GM12878 (cell line): ENCODE results near the gene NLRP9. TPM values are rescaled to one million over a fixed set of nuclear protein-coding genes. Genes with fewer than 3 reads are reported as not detected.

Source experiments
- BACH1 ChIP-seq: fragments of 450-650 bp; IDR thresholded peaks from 2 replicates; pipeline ENCODE4 v1.6.1; 2017; ENCODE audit warnings: mild to moderate bottlenecking, borderline replicate concordance
- BMI1 ChIP-seq: fragments of 450-650 bp; IDR thresholded peaks from 2 replicates; pipeline ENCODE4 v1.6.1; 2016; ENCODE audit warnings: mild to moderate bottlenecking, moderate library complexity, borderline replicate concordance
- CHD2 ChIP-seq: IDR thresholded peaks from 2 replicates; pipeline ENCODE4 v1.6.1; 2011; ENCODE audit warnings: low read depth, low read length, improper control_type of control experiment, borderline replicate concordance
- EGR1 ChIP-seq, 2 experiments: IDR thresholded peaks; 1 replicate in 1 of 2; 2 replicates in 1 of 2; pipeline ENCODE4 v1.6.1; 2011 to 2012; ENCODE audit warnings: low read depth in 2 of 2, low read length in 2 of 2, borderline replicate concordance in 1 of 2, mild to moderate bottlenecking in 1 of 2, moderate library complexity in 1 of 2
- FOXK2 ChIP-seq: fragments of 450-650 bp; IDR thresholded peaks from 2 replicates; pipeline ENCODE4 v1.6.1; 2017; ENCODE audit warnings: mild to moderate bottlenecking, moderate library complexity
- GATAD2B ChIP-seq: fragments of 450-650 bp; conservative IDR thresholded peaks from 2 replicates; pipeline ENCODE4 v1.6.1; 2017; ENCODE audit warnings: low read depth, mild to moderate bottlenecking, moderate library complexity
- JUNB ChIP-seq: IDR thresholded peaks from 2 replicates; pipeline ENCODE4 v1.6.1; 2016; ENCODE audit warnings: antibody characterized with exemption, mild to moderate bottlenecking
- MXI1 ChIP-seq: fragments of 150-350 bp; IDR thresholded peaks from 2 replicates; pipeline ENCODE4 v1.6.1; 2011; ENCODE audit warnings: low read depth, mild to moderate bottlenecking, inconsistent platforms, low read length, improper control_type of control experiment
- NBN ChIP-seq: fragments of 450-650 bp; IDR thresholded peaks from 2 replicates; pipeline ENCODE4 v1.6.1; 2016
- NR2C1 ChIP-seq: fragments of 450-650 bp; IDR thresholded peaks from 2 replicates; pipeline ENCODE4 v1.6.1; 2017; ENCODE audit warnings: antibody characterized with exemption, mild to moderate bottlenecking, moderate library complexity
- PAX5 ChIP-seq: IDR thresholded peaks from 2 replicates; pipeline ENCODE4 v1.6.1; 2011; ENCODE audit warnings: low read depth, low read length, borderline replicate concordance
- POLR2AphosphoS2 ChIP-seq: IDR thresholded peaks from 2 replicates; pipeline ENCODE4 v1.6.1; 2011; ENCODE audit warnings: low read depth, mild to moderate bottlenecking, low read length, improper control_type of control experiment, moderate library complexity
- POU2F2 ChIP-seq: IDR thresholded peaks from 3 replicates; pipeline ENCODE4 v1.6.1; 2011; ENCODE audit warnings: low read depth, mild to moderate bottlenecking, low read length, borderline replicate concordance
- SIX5 ChIP-seq: IDR thresholded peaks from 2 replicates; pipeline ENCODE4 v1.6.1; 2011; ENCODE audit warnings: mild to moderate bottlenecking, low read depth, low read length, moderate library complexity; ENCODE audit not compliant: severe bottlenecking
- SMARCA5 ChIP-seq: fragments of 450-650 bp; IDR thresholded peaks from 2 replicates; pipeline ENCODE4 v1.6.1; 2017; ENCODE audit warnings: mild to moderate bottlenecking
- SPI1 ChIP-seq: IDR thresholded peaks from 2 replicates; pipeline ENCODE4 v1.6.1; 2011; ENCODE audit warnings: low read depth, mild to moderate bottlenecking, low read length, moderate library complexity, borderline replicate concordance; ENCODE audit not compliant: insufficient read depth
- WRNIP1 ChIP-seq: IDR thresholded peaks from 2 replicates; pipeline ENCODE4 v1.6.1; 2011; ENCODE audit warnings: low read depth, low read length, improper control_type of control experiment, borderline replicate concordance
- ZNF274 ChIP-seq: IDR thresholded peaks from one replicate; pipeline ENCODE4 v1.8.0; 2011; ENCODE audit not compliant: insufficient read length, insufficient read depth
- polyA plus RNA-seq, 11 experiments: library from polyadenylated mRNA; depleted of rRNA in 4 of 11; unstranded in 6 of 11; stranded (reverse) in 5 of 11; fragments of >200 nt; fragmentation: Nextera tagmentation in 4 of 11; fragmentation: Illumina TruSeq in 1 of 11; extraction: Ambion mirVana in 4 of 11; extraction: Trizol in 1 of 11; gene quantifications; 1 replicate in 1 of 11; 2 replicates in 10 of 11; pipeline versions ENCODE4 v1.2.1 to v1.2.3, GENCODE V29; 2011 to 2016; ENCODE audit warnings: inconsistent platforms in 2 of 11, missing spikeins in 2 of 11, low read depth in 1 of 11
- total RNA-seq, 4 experiments: library from RNA; depleted of rRNA in 3 of 4; stranded (reverse); fragments of >200 nt in 3 of 4; fragmentation: Illumina TruSeq in 1 of 4; extraction: Trizol in 1 of 4; gene quantifications; 2 replicates each; pipeline versions ENCODE4 v1.2.1 to v1.2.3, GENCODE V29; 2013 to 2021
- TF ChIP-seq, protein P1 (sequence below): fragments of 450-650 bp; IDR thresholded peaks from 2 replicates; pipeline ENCODE4 v1.6.1; 2017; ENCODE audit warnings: mild to moderate bottlenecking
- TF ChIP-seq, protein P2 (sequence below): fragments of 450-650 bp; formaldehyde crosslinking; IDR thresholded peaks from 2 replicates; pipeline ENCODE4 v1.4.0; 2022; ENCODE audit warnings: mild to moderate bottlenecking, moderate library complexity
- TF ChIP-seq, protein P3 (sequence below), 3 experiments: IDR thresholded peaks in 2 of 3; conservative IDR thresholded peaks in 1 of 3; 2 replicates each; pipeline ENCODE4 v1.5.1; 2011; ENCODE audit warnings: low read depth in 3 of 3, low read length in 3 of 3, mild to moderate bottlenecking in 3 of 3, control low read depth in 2 of 3, moderate library complexity in 2 of 3, inconsistent platforms in 1 of 3, mixed read lengths in 1 of 3; ENCODE audit not compliant: control insufficient read depth in 2 of 3, insufficient read depth in 1 of 3; ENCODE audit errors: extremely low read depth in 1 of 3

The NLRP9 gene
- total and polyA plus RNA-seq, 10 of the 15 experiments (the other 5 are each of a cell fraction or from before 2014, with no cell fraction given), result not detected

DNA sequence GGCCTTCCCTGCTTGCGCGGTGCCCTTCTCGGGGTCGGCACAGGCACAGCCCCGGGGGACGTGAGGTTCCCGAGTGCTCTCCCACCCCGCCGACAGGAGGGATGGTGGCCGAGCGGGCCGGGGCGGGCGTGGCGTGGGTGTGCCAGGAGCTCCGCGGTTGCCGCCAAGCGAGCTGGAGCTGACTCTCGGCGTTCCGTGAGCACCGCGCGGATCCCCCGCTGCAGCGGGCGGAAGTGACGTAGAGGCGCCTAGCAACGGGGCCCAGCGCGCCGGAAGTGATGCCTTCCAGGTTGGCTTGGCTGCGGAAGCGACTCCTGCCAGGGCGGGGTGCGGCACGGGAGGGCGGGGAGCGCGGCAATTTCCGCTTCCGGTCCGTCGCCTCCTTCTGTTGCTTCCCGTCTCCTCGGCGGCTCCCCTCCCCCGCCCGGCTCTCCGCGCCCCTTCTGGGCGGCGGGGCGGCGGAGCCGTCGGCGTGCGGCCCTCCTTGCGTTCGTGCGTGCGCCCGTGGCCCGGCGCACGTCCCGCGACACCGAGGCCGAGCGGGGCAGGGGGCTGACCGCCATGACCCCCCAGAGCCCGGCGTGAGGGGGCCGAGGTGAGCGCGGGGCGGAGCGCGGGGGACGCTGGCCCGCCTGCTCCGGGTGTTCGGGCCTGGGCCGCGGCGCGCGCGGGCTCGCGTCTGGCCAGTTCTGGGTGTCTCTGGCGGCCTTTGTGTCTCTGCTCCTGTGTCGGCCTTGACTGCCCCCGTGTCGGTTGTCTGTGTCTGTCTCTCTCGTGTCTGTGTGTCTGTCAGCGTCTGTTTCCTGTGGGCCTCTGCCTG, 63.2 kb downstream of the NLRP9 start, which contains the start of gene EPN1 (continued):
- peak; percentile 76; the same call in 1 of the 2 replicates for TF ChIP-seq SMARCA5
- TF ChIP-seq FOXK2, result no peak
- TF ChIP-seq NR2C1, result peak; percentile 88
- peak; percentile 83 for TF ChIP-seq MXI1
- peak; percentile 83 for TF ChIP-seq CHD2
- TF ChIP-seq POLR2AphosphoS2, result peak; percentile 91
- no peak for TF ChIP-seq JUNB
- TF ChIP-seq SIX5, result peak; percentile 30
- TF ChIP-seq WRNIP1, result no peak
- TF ChIP-seq BACH1, result peak; percentile 62
- TF ChIP-seq GATAD2B, result peak; percentile 90
- no peak for TF ChIP-seq PAX5
- no peak for TF ChIP-seq ZNF274
- TF ChIP-seq BMI1, result peak; percentile 79; the same call in 1 of the 2 replicates
- 0 out of 3 replicates have a peak, but pooled peaks of 1 of the 2 experiments have one; percentile 17 for TF ChIP-seq EGR1 (IDR thresholded peaks at IDR 0.05; ENCODE audit: borderline replicate concordance in 1 of 2, low read depth in 2 of 2, low read length in 2 of 2)
- TF ChIP-seq NBN, result peak; percentile 77
- TF ChIP-seq, protein P1, sequence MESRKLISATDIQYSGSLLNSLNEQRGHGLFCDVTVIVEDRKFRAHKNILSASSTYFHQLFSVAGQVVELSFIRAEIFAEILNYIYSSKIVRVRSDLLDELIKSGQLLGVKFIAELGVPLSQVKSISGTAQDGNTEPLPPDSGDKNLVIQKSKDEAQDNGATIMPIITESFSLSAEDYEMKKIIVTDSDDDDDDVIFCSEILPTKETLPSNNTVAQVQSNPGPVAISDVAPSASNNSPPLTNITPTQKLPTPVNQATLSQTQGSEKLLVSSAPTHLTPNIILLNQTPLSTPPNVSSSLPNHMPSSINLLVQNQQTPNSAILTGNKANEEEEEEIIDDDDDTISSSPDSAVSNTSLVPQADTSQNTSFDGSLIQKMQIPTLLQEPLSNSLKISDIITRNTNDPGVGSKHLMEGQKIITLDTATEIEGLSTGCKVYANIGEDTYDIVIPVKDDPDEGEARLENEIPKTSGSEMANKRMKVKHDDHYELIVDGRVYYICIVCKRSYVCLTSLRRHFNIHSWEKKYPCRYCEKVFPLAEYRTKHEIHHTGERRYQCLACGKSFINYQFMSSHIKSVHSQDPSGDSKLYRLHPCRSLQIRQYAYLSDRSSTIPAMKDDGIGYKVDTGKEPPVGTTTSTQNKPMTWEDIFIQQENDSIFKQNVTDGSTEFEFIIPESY, result no peak
- TF ChIP-seq, protein P2, sequence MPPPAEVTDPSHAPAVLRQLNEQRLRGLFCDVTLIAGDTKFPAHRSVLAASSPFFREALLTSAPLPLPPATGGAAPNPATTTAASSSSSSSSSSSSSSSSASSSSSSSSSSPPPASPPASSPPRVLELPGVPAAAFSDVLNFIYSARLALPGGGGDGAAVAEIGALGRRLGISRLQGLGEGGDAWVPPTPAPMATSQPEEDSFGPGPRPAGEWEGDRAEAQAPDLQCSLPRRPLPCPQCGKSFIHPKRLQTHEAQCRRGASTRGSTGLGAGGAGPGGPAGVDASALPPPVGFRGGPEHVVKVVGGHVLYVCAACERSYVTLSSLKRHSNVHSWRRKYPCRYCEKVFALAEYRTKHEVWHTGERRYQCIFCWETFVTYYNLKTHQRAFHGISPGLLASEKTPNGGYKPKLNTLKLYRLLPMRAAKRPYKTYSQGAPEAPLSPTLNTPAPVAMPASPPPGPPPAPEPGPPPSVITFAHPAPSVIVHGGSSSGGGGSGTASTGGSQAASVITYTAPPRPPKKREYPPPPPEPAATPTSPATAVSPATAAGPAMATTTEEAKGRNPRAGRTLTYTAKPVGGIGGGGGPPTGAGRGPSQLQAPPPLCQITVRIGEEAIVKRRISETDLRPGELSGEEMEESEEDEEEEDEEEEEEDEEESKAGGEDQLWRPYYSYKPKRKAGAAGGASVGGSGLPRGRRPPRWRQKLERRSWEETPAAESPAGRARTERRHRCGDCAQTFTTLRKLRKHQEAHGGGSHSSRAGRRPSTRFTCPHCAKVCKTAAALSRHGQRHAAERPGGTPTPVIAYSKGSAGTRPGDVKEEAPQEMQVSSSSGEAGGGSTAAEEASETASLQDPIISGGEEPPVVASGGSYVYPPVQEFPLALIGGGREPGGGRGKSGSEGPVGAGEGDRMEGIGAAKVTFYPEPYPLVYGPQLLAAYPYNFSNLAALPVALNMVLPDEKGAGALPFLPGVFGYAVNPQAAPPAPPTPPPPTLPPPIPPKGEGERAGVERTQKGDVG (CRISPR knock-in tag), result no peak
- TF ChIP-seq, protein P3, sequence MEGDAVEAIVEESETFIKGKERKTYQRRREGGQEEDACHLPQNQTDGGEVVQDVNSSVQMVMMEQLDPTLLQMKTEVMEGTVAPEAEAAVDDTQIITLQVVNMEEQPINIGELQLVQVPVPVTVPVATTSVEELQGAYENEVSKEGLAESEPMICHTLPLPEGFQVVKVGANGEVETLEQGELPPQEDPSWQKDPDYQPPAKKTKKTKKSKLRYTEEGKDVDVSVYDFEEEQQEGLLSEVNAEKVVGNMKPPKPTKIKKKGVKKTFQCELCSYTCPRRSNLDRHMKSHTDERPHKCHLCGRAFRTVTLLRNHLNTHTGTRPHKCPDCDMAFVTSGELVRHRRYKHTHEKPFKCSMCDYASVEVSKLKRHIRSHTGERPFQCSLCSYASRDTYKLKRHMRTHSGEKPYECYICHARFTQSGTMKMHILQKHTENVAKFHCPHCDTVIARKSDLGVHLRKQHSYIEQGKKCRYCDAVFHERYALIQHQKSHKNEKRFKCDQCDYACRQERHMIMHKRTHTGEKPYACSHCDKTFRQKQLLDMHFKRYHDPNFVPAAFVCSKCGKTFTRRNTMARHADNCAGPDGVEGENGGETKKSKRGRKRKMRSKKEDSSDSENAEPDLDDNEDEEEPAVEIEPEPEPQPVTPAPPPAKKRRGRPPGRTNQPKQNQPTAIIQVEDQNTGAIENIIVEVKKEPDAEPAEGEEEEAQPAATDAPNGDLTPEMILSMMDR (IDR thresholded peaks at IDR 0.05 in 2 of 3, conservative IDR thresholded peaks at IDR 0.05 in 1 of 3; ENCODE audit: control insufficient read depth in 2 of 3, extremely low read depth in 1 of 3, insufficient read depth in 1 of 3, low read depth in 3 of 3, low read length in 3 of 3), result no peak
- TF ChIP-seq SPI1, result peak; percentile 40
- 0 out of 3 replicates have a peak, but pooled peaks have one; percentile 24 for TF ChIP-seq POU2F2
